Skeletal muscle cell (primary cell): Measurements from ENCODE around the gene CCM2L.

Source experiments
- DNase-seq: peaks from one replicate; pipeline ENCODE4 v3.0.0-alpha.2; 2010; ENCODE audit warnings: low read depth
- H3K4me3 ChIP-seq: 2 replicates; pipeline ENCODE4 v1.5.1; 2011; ENCODE audit warnings: low read depth, mild to moderate bottlenecking, control low read depth, low read length, moderate library complexity

CCM2L gene

DNA sequence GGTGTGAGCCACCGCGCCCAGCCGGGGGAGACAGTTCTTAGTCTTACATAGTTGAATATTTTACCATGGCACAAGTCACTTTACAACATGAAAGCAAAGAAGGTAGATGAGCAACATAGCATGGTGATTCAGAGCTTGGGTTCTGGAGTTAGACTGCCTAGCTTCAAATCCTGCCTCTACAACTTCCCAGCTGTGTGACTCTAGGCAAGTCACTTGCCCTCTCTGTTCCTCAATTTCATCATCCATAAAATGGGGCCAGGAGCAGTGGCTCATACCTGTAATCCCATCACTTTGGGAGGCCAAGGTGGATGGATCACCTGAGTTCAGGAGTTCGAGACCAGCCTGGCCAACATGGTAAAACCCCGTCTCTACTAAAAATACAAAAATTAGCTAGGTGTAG lies 68.1 kb downstream of the CCM2L start:
- DNase-seq: no peak
- no peak overlapping the region for H3K4me3 ChIP-seq

DNA sequence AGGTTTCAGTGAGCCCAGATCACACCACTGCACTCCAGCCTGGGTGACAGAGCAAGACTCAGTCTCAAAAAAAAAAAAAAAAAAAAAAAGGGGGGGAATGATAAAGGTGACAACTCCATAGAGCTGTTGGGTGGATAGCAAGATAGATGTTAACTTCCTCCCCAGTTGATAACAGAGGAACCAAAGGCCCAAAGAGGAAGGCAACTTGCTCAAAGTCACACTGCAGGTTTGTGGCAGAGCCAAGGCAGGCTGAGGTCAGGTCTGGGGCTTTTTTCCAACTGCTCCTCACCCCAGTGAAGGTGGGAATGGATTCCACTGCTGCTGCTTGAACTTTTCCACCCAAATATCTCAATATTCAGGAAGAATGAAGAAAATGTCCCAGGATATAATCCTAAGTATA lies 68.6 kb downstream of the CCM2L start:
- DNase-seq: no peak
- no peak overlapping the region for H3K4me3 ChIP-seq

DNA sequence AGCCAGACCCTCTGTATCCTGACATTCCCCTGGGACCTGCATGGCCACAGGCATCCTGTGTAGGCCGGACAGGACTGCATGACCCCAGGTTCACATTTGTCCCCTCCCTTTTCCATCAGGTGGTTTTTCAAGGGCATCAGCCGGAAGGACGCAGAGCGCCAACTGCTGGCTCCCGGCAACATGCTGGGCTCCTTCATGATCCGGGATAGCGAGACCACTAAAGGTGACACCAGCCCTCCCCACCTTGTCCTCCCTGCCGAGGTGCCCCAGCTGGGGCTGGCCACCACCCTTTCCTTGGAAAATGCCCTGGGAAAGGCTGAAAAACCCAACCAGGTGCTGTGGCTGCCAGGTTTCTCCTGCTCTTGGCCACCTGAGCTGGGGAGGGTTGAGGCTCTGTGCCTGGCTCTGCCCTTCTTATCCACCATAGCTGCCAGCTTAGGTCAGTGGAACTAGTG lies 69.4 kb downstream of the CCM2L start:
- H3K4me3 ChIP-seq: no peak overlapping the region
- no peak for DNase-seq

DNA sequence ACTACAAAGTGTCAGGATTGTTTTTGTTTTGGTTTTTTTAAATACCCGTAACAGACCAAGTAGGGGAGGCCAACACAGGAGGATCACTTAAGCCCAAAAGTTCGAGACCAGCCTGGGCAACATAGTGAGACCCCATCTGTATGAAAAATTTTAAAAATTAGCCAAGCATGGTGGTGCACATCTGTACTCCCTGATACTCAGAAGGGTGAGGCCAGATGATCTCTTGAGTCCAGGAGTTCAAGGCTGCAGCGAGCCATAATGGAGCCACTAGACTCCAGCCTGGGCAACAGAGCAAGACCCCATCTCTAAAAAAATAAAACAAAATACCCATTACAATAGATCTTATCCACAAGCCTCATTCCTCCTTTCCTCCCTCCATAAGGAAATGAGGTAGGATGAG lies 70.5 kb downstream of the CCM2L start:
- no peak for DNase-seq
- H3K4me3 ChIP-seq: no peak overlapping the region
